HUES64 (cell line): ENCODE data around the gene PSMC4.

Experiments used
- H3K27ac ChIP-seq: 2 replicates; pipeline ENCODE4 v1.7.0; 2013; ENCODE audit warnings: low read depth, low read length, inconsistent platforms
- H3K27me3 ChIP-seq: 2 replicates; pipeline ENCODE4 v1.6.1; 2013; ENCODE audit warnings: mild to moderate bottlenecking, low read length; ENCODE audit not compliant: insufficient read depth
- H3K36me3 ChIP-seq: 2 replicates; pipeline ENCODE4 v1.6.1; 2013; ENCODE audit warnings: mild to moderate bottlenecking, low read length; ENCODE audit not compliant: insufficient read depth
- H3K4me1 ChIP-seq: 2 replicates; pipeline ENCODE4 v1.6.1; 2013; ENCODE audit warnings: mild to moderate bottlenecking, low read length, moderate library complexity; ENCODE audit not compliant: insufficient read depth
- H3K4me3 ChIP-seq: 2 replicates; pipeline ENCODE4 v1.5.1; 2013; ENCODE audit warnings: mild to moderate bottlenecking, low read length, moderate library complexity
- H3K9ac ChIP-seq: 2 replicates; pipeline ENCODE4 v1.6.1; 2013; ENCODE audit warnings: mild to moderate bottlenecking, low read depth, low read length
- H3K9me3 ChIP-seq: 2 replicates; pipeline ENCODE4 v1.6.1; 2013; ENCODE audit warnings: low read depth, low read length; ENCODE audit not compliant: insufficient read depth
- WGBS: fragments of 150-250, 120-280 bp; methylation state at CpG from one replicate; pipeline ENCODE4 v1.1.7; 2013; ENCODE audit warnings: missing lambda C conversion rate; 5-methylcytosine and 5-hydroxymethylcytosine counted together

Gene PSMC4

GRCh38 chr19:39994361-39994760 lies 23.4 kb downstream of the PSMC4 start:
- Histone ChIP-seq H3K27me3 (no peaks in the 10 kb centered on the region), H3K9me3 (peaks cover 16% of the 10 kb centered on the region), H3K4me1 (no peaks in the 10 kb centered on the region), H3K36me3 (no peaks in the 10 kb centered on the region), H3K9ac (no peak overlapping the region), H3K27ac (no peak overlapping the region), H3K4me3 (no peak overlapping the region)

GRCh38 chr19:39995794-39996193 lies 24.8 kb downstream of the PSMC4 start:
- Histone ChIP-seq H3K4me1 (no peaks in the 10 kb centered on the region), H3K9ac (no peak overlapping the region), H3K27me3 (no peaks in the 10 kb centered on the region), H3K36me3 (no peaks in the 10 kb centered on the region), H3K4me3 (peak overlapping the region; percentile 92), H3K27ac (no peak overlapping the region), H3K9me3 (peaks cover 16% of the 10 kb centered on the region)
- WGBS = 85% methylated on average over 1 of the region's 1 CpG

- no peaks in the 10 kb centered on the region for H3K4me1 ChIP-seq
- no peaks in the 10 kb centered on the region for H3K27me3 ChIP-seq
- peak overlapping the region; percentile 79 for H3K9ac ChIP-seq
- H3K9me3 ChIP-seq = peaks cover 16% of the 10 kb centered on the region
- no peaks in the 10 kb centered on the region for H3K36me3 ChIP-seq
- H3K27ac ChIP-seq = no peak overlapping the region
- 10% methylated on average over 19 of the region's 19 CpGs for WGBS
- peak overlapping the region; percentile 92 for H3K4me3 ChIP-seq
These were observed 25.3 kb downstream of the PSMC4 start for GRCh38 chr19:39996218-39996810.

GRCh38 chr19:39996811-39997637 lies 26.1 kb downstream of the PSMC4 start, which contains the start of gene ZNF546:
TSS of gene ZNF546 (plus strand) at chr19:39997060. CDS start at chr19:39998327, 1,267 bp downstream.
- peak within 1 kb of the TSS; percentile 79 for H3K9ac ChIP-seq
- peak within 1 kb of the TSS; percentile 92 for H3K4me3 ChIP-seq
- no peaks in the 10 kb centered on the region for H3K27me3 ChIP-seq
- H3K9me3 ChIP-seq = peaks cover 16% of the 10 kb centered on the region
- no peak within 1 kb of the TSS for H3K27ac ChIP-seq
- WGBS = 7% methylated on average over 53 of the region's 53 CpGs
- H3K36me3 ChIP-seq = no peaks in the 10 kb centered on the region
- H3K4me1 ChIP-seq = no peaks in the 10 kb centered on the region

GRCh38 chr19:39997638-39998216 lies 26.8 kb downstream of the PSMC4 start:
- H3K9ac ChIP-seq = peak overlapping the region; percentile 79

GRCh38 chr19:39998501-39998900 lies 27.5 kb downstream of the PSMC4 start:
- Histone ChIP-seq H3K36me3 (no peaks in the 10 kb centered on the region), H3K9me3 (peaks cover 12% of the 10 kb centered on the region), H3K27me3 (no peaks in the 10 kb centered on the region), H3K27ac (no peak overlapping the region), H3K4me3 (no peak overlapping the region), H3K9ac (no peak overlapping the region), H3K4me1 (no peaks in the 10 kb centered on the region)
- 93% methylated on average over 4 of the region's 4 CpGs for WGBS

More at GRCh38 chr19:39997638-39998216, 26.8 kb downstream of the PSMC4 start:
- H3K27ac ChIP-seq = no peak overlapping the region
- no peaks in the 10 kb centered on the region for H3K27me3 ChIP-seq
- H3K36me3 ChIP-seq = no peaks in the 10 kb centered on the region
- no peaks in the 10 kb centered on the region for H3K4me1 ChIP-seq
- peaks cover 16% of the 10 kb centered on the region for H3K9me3 ChIP-seq
- 88% methylated on average over 4 of the region's 5 CpGs for WGBS
- peak overlapping the region; percentile 92 for H3K4me3 ChIP-seq

- Histone ChIP-seq H3K9ac (no peak overlapping the region), H3K27me3 (no peaks in the 10 kb centered on the region), H3K27ac (no peak overlapping the region), H3K9me3 (peaks cover 11% of the 10 kb centered on the region; the same call in 1 of the 2 replicates), H3K36me3 (peaks cover 9% of the 10 kb centered on the region; the same call in 1 of the 2 replicates), H3K4me3 (no peak overlapping the region), H3K4me1 (no peaks in the 10 kb centered on the region)
- WGBS = 94% methylated on average over 4 of the region's 4 CpGs
These were observed 34.8 kb downstream of the PSMC4 start for GRCh38 chr19:40005691-40006272.

GRCh38 chr19:40006273-40006691 lies 35.3 kb downstream of the PSMC4 start:
- H3K9me3 ChIP-seq = peaks cover 11% of the 10 kb centered on the region; the same call in 1 of the 2 replicates
- H3K4me3 ChIP-seq = no peak overlapping the region
- H3K27ac ChIP-seq = no peak overlapping the region
- H3K27me3 ChIP-seq = no peaks in the 10 kb centered on the region
- peaks cover 9% of the 10 kb centered on the region; the same call in 1 of the 2 replicates for H3K36me3 ChIP-seq
- 83% methylated on average over 1 of the region's 1 CpG for WGBS
- no peak overlapping the region for H3K9ac ChIP-seq
- no peaks in the 10 kb centered on the region for H3K4me1 ChIP-seq

- no peaks in the 10 kb centered on the region for H3K27me3 ChIP-seq
- no peak overlapping the region for H3K9ac ChIP-seq
- H3K9me3 ChIP-seq = peaks cover 39% of the 10 kb centered on the region
- H3K36me3 ChIP-seq = peaks cover 20% of the 10 kb centered on the region
- H3K4me3 ChIP-seq = no peak overlapping the region
- H3K4me1 ChIP-seq = no peaks in the 10 kb centered on the region
- no peak overlapping the region for H3K27ac ChIP-seq
These were observed 38.7 kb downstream of the PSMC4 start for GRCh38 chr19:40009674-40010073.

- H3K4me1 ChIP-seq = no peaks in the 10 kb centered on the region
- no peaks in the 10 kb centered on the region for H3K27me3 ChIP-seq
- H3K4me3 ChIP-seq = no peak overlapping the region
- no peak overlapping the region for H3K9ac ChIP-seq
- WGBS = no CpG with 5 or more reads among the region's 4 CpGs
- H3K9me3 ChIP-seq = peaks cover 74% of the 10 kb centered on the region
- peaks cover 20% of the 10 kb centered on the region for H3K36me3 ChIP-seq
- no peak overlapping the region for H3K27ac ChIP-seq
These were observed 43.0 kb downstream of the PSMC4 start for GRCh38 chr19:40013991-40014390.

GRCh38 chr19:40023969-40024368 lies 53.0 kb downstream of the PSMC4 start:
- Histone ChIP-seq H3K9ac (no peak overlapping the region), H3K9me3 (peaks cover 93% of the 10 kb centered on the region), H3K4me3 (no peak overlapping the region), H3K27me3 (no peaks in the 10 kb centered on the region), H3K27ac (no peak overlapping the region), H3K36me3 (no peaks in the 10 kb centered on the region), H3K4me1 (no peaks in the 10 kb centered on the region)
- WGBS = 90% methylated on average over 3 of the region's 3 CpGs
